Measurements from ENCODE around the gene PPBP.

The PPBP gene

DNA sequence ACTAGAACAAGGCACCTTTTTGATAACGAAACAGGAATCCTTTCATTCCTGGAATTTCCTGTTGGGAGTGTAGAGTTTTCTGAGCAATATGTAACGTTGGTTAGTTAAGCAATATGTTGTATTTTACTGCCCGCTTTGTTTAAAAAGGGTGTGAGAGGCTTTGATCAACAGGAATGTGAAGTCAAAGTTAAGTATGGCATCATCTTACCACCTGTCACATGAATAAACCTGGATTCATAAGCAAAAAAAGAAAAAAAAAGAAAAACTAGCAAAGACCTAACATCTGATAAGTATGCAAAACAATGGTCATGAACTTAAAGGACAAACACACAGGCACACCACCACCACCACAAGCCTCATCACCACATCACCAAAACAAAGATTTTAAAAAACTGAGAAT, 17.5 kb upstream of the PPBP start:
- no peak for TF ChIP-seq CTCF (IDR thresholded peaks at IDR 0.05; ENCODE audit: extremely low read depth, insufficient read depth, missing control alignments)
- in situ Hi-C loops (cut with MboI; ENCODE audit: low pct_unique_long_range_greater_than_20kb, low sequenced_read_pairs, unreplicated experiment) = no loop called here
- no peak for DNase-seq (ENCODE audit: low spot score)

DNA sequence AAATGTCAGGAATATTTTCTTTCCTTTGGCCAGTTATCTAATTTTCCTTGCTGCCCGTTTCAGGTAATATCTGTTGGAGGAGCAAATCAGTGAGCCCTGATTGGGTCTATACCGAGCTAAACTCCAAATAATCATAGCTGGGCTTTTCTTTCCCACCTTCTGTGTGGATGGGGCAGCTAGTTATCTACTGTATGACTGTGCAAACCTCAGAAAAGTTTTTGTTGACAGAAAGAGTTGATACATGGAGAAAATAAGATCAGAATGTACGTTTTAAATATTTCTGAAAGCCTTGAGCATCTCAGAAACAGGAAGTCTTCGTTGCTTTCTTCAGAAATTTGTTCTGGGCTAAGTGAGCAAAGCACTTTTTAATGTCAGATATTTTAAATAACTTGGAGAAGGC, 16.7 kb upstream of the PPBP start:
- in situ Hi-C loops (cut with MboI; ENCODE audit: low pct_unique_long_range_greater_than_20kb, low sequenced_read_pairs, unreplicated experiment) = no loop called here
- no peak for TF ChIP-seq CTCF (IDR thresholded peaks at IDR 0.05; ENCODE audit: extremely low read depth, insufficient read depth, missing control alignments)
- DNase-seq (ENCODE audit: low spot score) = no peak

DNA sequence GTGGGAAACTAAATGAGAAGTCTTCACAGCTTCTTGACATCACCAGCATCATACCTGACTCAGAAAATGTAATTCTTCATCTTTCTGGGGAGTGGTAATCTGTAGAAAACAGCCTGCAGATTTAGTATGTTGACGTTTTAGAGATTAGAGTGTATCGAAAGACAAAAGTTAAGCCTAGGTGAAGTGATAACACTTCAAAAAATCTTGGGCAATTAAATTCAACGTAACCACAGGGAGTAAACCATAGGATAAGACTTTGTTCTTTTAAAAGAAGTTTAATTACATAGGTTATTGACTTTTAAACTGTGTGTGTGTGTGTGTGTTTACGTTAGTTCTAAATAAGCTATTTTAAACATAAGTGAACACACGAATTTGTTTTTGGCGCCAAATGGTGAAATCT, 12.3 kb upstream of the PPBP start:
- in situ Hi-C loops (cut with MboI; ENCODE audit: low pct_unique_long_range_greater_than_20kb, low sequenced_read_pairs, unreplicated experiment) = no loop called here
- DNase-seq (ENCODE audit: low spot score) = no peak
- TF ChIP-seq CTCF (IDR thresholded peaks at IDR 0.05; ENCODE audit: extremely low read depth, insufficient read depth, missing control alignments) = no peak

GRCh38 chr4:73998040-73999011, 10.3 kb upstream of the PPBP start, which contains the start of gene CXCL5:
Gene CXCL5 (minus strand): TSS chr4:73998677. CDS start chr4:73998581, 96 bp downstream.
- no peak for DNase-seq (ENCODE audit: low spot score)
- TF ChIP-seq CTCF (IDR thresholded peaks at IDR 0.05; ENCODE audit: extremely low read depth, insufficient read depth, missing control alignments) = no peak
- in situ Hi-C loops (cut with MboI; ENCODE audit: low pct_unique_long_range_greater_than_20kb, low sequenced_read_pairs, unreplicated experiment) = no loop called here

DNA sequence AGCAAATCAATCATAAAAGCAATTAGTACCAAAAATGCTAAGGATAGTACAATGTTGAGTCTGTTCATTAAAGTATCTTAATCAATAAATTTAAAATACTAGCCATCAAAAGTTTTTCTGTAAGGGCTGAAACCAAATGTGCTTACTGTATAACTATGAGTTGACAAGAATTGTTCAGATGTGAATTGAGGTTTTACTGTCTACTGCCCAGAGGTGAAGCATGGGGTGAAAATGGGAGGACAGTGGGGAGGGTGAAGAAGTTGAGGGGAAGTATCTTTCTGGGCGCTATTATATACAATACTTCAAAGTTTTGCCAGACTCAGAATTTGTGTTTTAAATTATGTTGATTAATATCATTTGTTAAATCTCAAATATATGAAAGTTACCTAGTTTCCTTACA, 4.1 kb upstream of the PPBP start:
- no peak for DNase-seq (ENCODE audit: low spot score)
- no peak for TF ChIP-seq CTCF (IDR thresholded peaks at IDR 0.05; ENCODE audit: extremely low read depth, insufficient read depth, missing control alignments)
- in situ Hi-C loops (cut with MboI; ENCODE audit: low pct_unique_long_range_greater_than_20kb, low sequenced_read_pairs, unreplicated experiment) = no loop called here

- no peak for DNase-seq (ENCODE audit: low spot score)
- in situ Hi-C loops (cut with MboI; ENCODE audit: low pct_unique_long_range_greater_than_20kb, low sequenced_read_pairs, unreplicated experiment) = no loop called here
- TF ChIP-seq CTCF (IDR thresholded peaks at IDR 0.05; ENCODE audit: extremely low read depth, insufficient read depth, missing control alignments) = no peak
Observed at GRCh38 chr4:73991742-73992000, 3.7 kb upstream of the PPBP start.
